ENCODE measurements around the gene GRIN2A.

GRIN2A gene

DNA sequence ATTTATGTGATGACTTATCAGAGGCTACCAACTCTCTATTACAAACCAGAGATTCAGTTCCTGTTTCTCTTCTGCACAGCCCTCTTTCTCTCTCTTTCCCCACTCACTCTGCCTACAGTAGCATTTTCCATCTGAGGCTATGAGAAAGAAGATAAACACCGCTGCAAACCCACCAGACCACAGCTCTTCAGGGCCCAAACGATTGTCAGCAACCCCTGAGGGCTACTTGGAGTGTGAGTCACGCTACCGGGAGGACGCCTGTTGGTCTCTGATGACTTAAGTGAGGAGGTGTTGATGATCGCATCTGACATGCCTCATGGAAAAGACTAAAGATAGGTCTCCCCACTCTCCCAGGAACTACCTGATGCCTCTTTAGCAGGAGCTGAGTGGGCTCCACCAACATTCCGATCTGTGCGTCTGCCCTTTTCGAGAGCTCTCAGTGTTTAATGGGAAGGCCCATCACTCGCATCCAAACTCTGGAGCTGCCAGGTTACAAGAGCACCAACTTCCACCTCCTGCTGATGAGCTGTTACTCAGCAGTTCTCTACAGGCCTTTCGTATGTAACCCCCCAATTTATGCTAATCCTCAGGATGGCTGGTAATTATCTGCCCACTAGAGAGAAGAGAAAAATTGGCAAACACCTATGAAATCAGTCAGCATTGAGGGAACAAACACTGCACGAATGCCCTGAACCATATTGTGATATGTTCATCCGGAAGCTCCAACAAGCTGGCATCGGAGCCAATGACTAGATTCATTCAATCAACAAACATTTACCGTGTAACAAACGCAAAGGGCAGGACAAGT is 9.2 kb downstream of the GRIN2A start:
- H3K4me3 ChIP-seq (ENCODE audit: low read depth, low read length), result no peak overlapping the region
- TF ChIP-seq, protein P1, sequence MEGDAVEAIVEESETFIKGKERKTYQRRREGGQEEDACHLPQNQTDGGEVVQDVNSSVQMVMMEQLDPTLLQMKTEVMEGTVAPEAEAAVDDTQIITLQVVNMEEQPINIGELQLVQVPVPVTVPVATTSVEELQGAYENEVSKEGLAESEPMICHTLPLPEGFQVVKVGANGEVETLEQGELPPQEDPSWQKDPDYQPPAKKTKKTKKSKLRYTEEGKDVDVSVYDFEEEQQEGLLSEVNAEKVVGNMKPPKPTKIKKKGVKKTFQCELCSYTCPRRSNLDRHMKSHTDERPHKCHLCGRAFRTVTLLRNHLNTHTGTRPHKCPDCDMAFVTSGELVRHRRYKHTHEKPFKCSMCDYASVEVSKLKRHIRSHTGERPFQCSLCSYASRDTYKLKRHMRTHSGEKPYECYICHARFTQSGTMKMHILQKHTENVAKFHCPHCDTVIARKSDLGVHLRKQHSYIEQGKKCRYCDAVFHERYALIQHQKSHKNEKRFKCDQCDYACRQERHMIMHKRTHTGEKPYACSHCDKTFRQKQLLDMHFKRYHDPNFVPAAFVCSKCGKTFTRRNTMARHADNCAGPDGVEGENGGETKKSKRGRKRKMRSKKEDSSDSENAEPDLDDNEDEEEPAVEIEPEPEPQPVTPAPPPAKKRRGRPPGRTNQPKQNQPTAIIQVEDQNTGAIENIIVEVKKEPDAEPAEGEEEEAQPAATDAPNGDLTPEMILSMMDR (IDR thresholded peaks at IDR 0.05; ENCODE audit: borderline replicate concordance, insufficient read depth, low read depth, low read length), result no peak

DNA sequence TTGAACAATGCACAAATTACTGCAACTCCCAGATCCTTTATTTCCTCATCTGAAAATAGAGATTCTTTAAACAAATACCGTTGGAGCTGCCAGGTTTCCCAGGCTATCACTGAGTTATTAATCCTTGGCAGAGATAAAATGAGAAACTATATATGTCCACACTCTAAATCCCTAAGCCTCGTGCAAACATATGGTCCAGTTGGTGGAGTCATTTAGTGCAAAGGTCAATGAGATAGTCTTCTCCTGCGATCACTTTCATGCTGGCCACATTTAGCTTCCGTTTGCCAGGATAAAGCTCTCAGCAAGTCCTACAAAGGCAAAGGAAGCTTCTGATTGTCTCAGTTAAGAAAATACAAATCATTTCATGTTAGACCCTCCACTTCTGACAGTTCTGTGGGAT is 11.0 kb downstream of the GRIN2A start:
- TF ChIP-seq, protein P1 (IDR thresholded peaks at IDR 0.05; ENCODE audit: borderline replicate concordance, insufficient read depth, low read depth, low read length), result no peak
- H3K4me3 ChIP-seq (ENCODE audit: low read depth, low read length), result no peak overlapping the region

DNA sequence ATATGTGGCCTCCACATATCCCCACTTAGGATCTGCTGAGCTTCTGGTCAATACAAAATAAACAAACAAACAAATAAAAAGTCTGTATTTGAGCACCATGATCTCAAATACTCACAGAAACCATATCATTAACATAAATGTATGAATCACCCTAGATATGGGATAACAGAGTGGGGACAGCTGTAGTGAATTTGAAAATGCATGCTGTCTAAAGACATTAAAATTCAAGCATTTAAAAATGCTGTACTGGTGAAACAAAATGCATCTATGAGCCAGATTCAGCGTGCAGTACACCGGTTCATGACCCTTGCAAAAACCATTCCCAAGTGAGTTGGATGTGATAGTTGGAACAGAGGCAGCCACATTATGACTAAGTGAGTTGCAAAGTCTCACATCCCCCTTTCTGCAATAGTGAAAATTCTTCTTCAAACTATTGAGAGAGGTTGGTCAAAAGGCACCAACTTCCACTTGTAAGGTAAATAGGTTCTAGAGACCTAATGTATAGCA is 12.3 kb downstream of the GRIN2A start:
- TF ChIP-seq, protein P1 (IDR thresholded peaks at IDR 0.05; ENCODE audit: borderline replicate concordance, insufficient read depth, low read depth, low read length), result no peak
- H3K4me3 ChIP-seq (ENCODE audit: low read depth, low read length), result no peak overlapping the region

DNA sequence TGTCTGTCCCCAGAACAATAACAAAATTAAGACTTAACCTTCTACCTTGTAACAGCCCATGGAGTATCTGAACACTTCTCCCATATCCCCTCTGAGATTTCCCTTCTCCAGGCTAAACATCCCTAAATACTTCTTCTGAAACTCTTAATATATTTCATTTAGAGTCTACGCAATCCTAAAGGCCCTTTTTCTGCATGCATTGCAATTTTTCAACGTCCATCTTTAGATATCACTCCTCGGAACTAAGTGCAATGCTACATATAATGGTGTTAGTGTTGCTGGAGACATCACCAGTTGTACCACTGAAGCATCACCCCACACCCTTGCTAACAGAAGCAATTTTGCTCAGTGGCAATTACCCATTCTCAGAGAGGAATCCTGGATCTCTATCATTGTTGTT is 13.2 kb downstream of the GRIN2A start:
- TF ChIP-seq, protein P1 (IDR thresholded peaks at IDR 0.05; ENCODE audit: borderline replicate concordance, insufficient read depth, low read depth, low read length), result no peak
- no peak overlapping the region for H3K4me3 ChIP-seq (ENCODE audit: low read depth, low read length)

DNA sequence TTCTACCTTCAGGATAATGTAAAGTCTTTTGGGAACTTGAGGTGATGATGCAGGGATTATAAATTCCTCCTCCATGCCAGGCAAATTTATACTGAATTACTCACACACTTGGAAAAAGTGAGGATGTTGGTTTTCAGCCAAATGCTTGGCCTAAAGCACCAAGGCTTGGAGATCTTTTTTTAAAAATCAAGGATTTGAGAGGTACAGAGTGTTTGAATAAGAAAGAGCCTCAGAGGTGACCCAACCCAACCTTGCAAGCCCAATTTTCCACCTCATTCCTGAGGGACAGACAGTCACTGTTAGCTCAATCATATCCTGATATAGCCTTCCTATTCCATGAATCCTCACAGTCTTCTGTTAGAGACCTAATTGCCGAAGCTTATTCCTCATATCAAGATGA is 14.0 kb downstream of the GRIN2A start:
- TF ChIP-seq, protein P1 (IDR thresholded peaks at IDR 0.05; ENCODE audit: borderline replicate concordance, insufficient read depth, low read depth, low read length), result no peak
- no peak overlapping the region for H3K4me3 ChIP-seq (ENCODE audit: low read depth, low read length)

DNA sequence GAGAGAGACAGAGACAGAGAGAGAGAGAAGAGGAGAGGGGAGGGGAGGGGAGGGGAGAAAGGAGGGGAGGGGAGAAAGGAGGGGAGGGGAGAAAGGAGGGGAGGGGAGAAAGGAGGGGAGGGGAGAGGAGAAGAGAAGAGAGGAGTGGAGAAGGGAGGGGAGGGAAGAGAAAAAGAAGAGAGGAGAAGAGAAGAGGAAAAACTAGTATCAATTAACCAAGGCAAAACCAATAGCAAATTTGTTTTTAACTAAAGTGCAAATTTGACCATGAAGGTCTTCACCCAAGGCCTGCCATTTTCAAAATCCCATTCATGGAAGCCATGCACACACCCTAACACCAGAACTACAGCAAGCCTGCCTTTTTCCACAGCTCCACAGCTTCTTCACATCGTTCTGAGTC is 16.6 kb downstream of the GRIN2A start:
- H3K4me3 ChIP-seq (ENCODE audit: low read depth, low read length), result no peak overlapping the region
- TF ChIP-seq, protein P1 (IDR thresholded peaks at IDR 0.05; ENCODE audit: borderline replicate concordance, insufficient read depth, low read depth, low read length), result no peak

DNA sequence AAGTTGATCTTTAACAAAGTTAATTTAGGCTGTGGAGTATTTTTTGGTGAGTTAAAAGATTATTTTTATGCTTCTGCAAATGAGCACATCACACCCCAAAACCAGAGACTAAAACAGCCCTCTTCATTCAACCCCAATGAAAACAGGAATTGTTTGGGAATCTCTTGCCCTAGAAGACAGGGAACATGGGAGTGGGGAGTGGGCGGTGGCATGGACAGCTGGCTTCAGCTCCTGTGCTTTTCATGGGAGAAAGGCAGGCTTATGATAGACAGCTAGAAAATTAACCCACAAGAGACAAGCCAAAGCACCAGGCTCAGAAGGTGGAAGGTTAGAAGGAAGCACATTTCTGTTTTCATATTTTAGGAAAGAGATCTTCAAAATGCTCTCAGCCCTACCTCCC is 19.2 kb downstream of the GRIN2A start:
- TF ChIP-seq, protein P1 (IDR thresholded peaks at IDR 0.05; ENCODE audit: borderline replicate concordance, insufficient read depth, low read depth, low read length), result no peak
- no peak overlapping the region for H3K4me3 ChIP-seq (ENCODE audit: low read depth, low read length)
